A549 (cell line): ENCODE results near the gene BRINP1. TPM values are rescaled to one million over a fixed set of nuclear protein-coding genes. Genes with fewer than 3 reads are reported as not detected.

Source experiments
- ATAC-seq, 2 experiments: fragments of 200-7000 bp in 1 of 2; fragments of >200 bp in 1 of 2; cut with Nextera tagmentation in 1 of 2; cut with Tn5 transposase in 1 of 2; 3 replicates each; pipeline versions ENCODE4 v1.8.0 to v1.9.1; 2018 to 2020; ENCODE audit warnings: mild to moderate bottlenecking in 1 of 2, moderate library complexity in 1 of 2
- CTCF ChIA-PET: fragments of 300-600 bp; sonication (Branson Sonifier 250); formaldehyde crosslinking; extraction: SDS; loops from one replicate; lab custom pipeline; 2021; ENCODE audit warnings: antibody characterized with exemption, inconsistent platforms; lab: Yijun Ruan, JAX
- POLR2A ChIA-PET: fragments of 350-600 bp; formaldehyde crosslinking; extraction: SDS; loops from one replicate; lab custom pipeline; 2021; ENCODE audit warnings: antibody characterized with exemption, inconsistent platforms; lab: Yijun Ruan, JAX
- DNase-seq, 2 experiments: peaks; one replicate each; pipeline versions ENCODE4 v3.0.0 to v3.0.0-alpha.2; 2011 to 2016; ENCODE audit warnings: low read depth in 1 of 2, low spot score in 1 of 2
- FAIRE-seq: peaks from 2 replicates; lab custom pipeline; 2011; peaks lifted over from hg19 to GRCh38; lab: Jason Lieb, UNC
- H3K27ac ChIP-seq, 2 experiments: fragments of >200 bp; sonication (Bioruptor Twin); formaldehyde crosslinking; 3 replicates each; pipeline ENCODE4 v1.5.1; 2016 to 2017
- H3K4me1 ChIP-seq: fragments of >200 bp; sonication (Bioruptor Twin); formaldehyde crosslinking; 3 replicates; pipeline ENCODE4 v1.6.1; 2016
- H3K4me2 ChIP-seq: fragments of >200 bp; sonication (Bioruptor Twin); formaldehyde crosslinking; 3 replicates; pipeline ENCODE4 v1.6.1; 2016
- H3K4me3 ChIP-seq: fragments of >200 bp; sonication (Bioruptor Twin); formaldehyde crosslinking; 3 replicates; pipeline ENCODE4 v1.5.1; 2016
- H3K9me3 ChIP-seq: fragments of >200 bp; sonication (Bioruptor Twin); formaldehyde crosslinking; 3 replicates; pipeline ENCODE4 v1.6.1; 2016
- CHD4 ChIP-seq: fragments of 200-600 bp; sonication (generic); IDR thresholded peaks from 2 replicates; pipeline ENCODE4 v1.6.1; 2016; ENCODE audit warnings: antibody characterized with exemption, mild to moderate bottlenecking, borderline replicate concordance
- FOSB ChIP-seq: fragments of 250-450 bp; sonication (Bioruptor Pico); IDR thresholded peaks from 2 replicates; pipeline ENCODE4 v1.5.0; 2020; ENCODE audit warnings: mild to moderate bottlenecking, moderate library complexity
- FOSL2 ChIP-seq, 2 experiments: fragments of 450-650 bp in 1 of 2; fragments of >200 bp in 1 of 2; sonication (Bioruptor Twin) in 1 of 2; formaldehyde crosslinking; IDR thresholded peaks; 2 replicates each; pipeline versions ENCODE4 v1.5.0 to v1.6.1; 2016 to 2020; ENCODE audit warnings: mild to moderate bottlenecking in 1 of 2, moderate library complexity in 1 of 2
- FOXS1 ChIP-seq: fragments of 250-450 bp; sonication (Bioruptor Pico); IDR thresholded peaks from 2 replicates; pipeline ENCODE4 v1.5.0; 2020; ENCODE audit warnings: mild to moderate bottlenecking, moderate library complexity
- HDAC2 ChIP-seq: fragments of 200-600 bp; sonication (generic); IDR thresholded peaks from 2 replicates; pipeline ENCODE4 v1.6.1; 2016
- HEYL ChIP-seq: fragments of 250-450 bp; sonication (Bioruptor Pico); IDR thresholded peaks from 2 replicates; pipeline ENCODE4 v1.8.0; 2021; ENCODE audit warnings: mild to moderate bottlenecking, moderate library complexity
- MAZ ChIP-seq: fragments of 150-350 bp; IDR thresholded peaks from 2 replicates; pipeline ENCODE4 v1.6.1; 2014; ENCODE audit warnings: antibody characterized with exemption, low read depth, low read length, borderline replicate concordance
- PHF8 ChIP-seq: fragments of 200-600 bp; sonication (generic); IDR thresholded peaks from 2 replicates; pipeline ENCODE4 v1.6.1; 2016; ENCODE audit warnings: low read depth, mild to moderate bottlenecking, antibody characterized with exemption, moderate library complexity, borderline replicate concordance
- RAD21 ChIP-seq, 2 experiments: fragments of >200 bp in 1 of 2; sonication (Bioruptor Twin) in 1 of 2; formaldehyde crosslinking in 1 of 2; IDR thresholded peaks in 1 of 2; conservative IDR thresholded peaks in 1 of 2; 2 replicates in 1 of 2; 3 replicates in 1 of 2; pipeline ENCODE4 v1.6.1; 2012 to 2018; ENCODE audit warnings: inconsistent platforms in 1 of 2
- RNF2 ChIP-seq: fragments of 200-600 bp; sonication (generic); IDR thresholded peaks from 2 replicates; pipeline ENCODE4 v1.6.1; 2016; ENCODE audit warnings: low read depth, mild to moderate bottlenecking, antibody characterized with exemption, moderate library complexity, borderline replicate concordance
- SMC3 ChIP-seq: fragments of >200 bp; sonication (Bioruptor Twin); formaldehyde crosslinking; IDR thresholded peaks from 3 replicates; pipeline ENCODE4 v1.6.1; 2018; ENCODE audit warnings: inconsistent platforms
- TFCP2L1 ChIP-seq: fragments of 250-450 bp; sonication (Bioruptor Pico); IDR thresholded peaks from 2 replicates; pipeline ENCODE4 v1.5.0; 2021; ENCODE audit warnings: mild to moderate bottlenecking
- WGBS: methylation state at CpG from one replicate; pipeline ENCODE4 v1.1.6; 2017; ENCODE audit errors: missing lambda C conversion rate; 5-methylcytosine and 5-hydroxymethylcytosine counted together
- polyA plus RNA-seq, 4 experiments: library from polyadenylated mRNA; depleted of rRNA in 3 of 4; stranded (reverse); fragments of >200 nt; fragmentation: RNase III in 1 of 4; extraction: RNeasy Plus Mini Kit Qiagen cat#74134 plus additional on column Dnase treatment in 1 of 4; gene quantifications; 2 replicates in 3 of 4; 3 replicates in 1 of 4; pipeline ENCODE4 v1.2.3, GENCODE V29; 2011 to 2017
- TF ChIP-seq, protein P1 (sequence below): fragments of >200 bp; sonication (Bioruptor Twin); formaldehyde crosslinking; IDR thresholded peaks from 3 replicates; pipeline ENCODE4 v1.5.1; 2016
- TF ChIP-seq, protein P2 (sequence below): fragments of 250-450 bp; sonication (Bioruptor Pico); IDR thresholded peaks from 2 replicates; pipeline ENCODE4 v1.5.0; 2021; ENCODE audit warnings: mild to moderate bottlenecking, moderate library complexity, borderline replicate concordance
- TF ChIP-seq, protein P3 (sequence below): IDR thresholded peaks from 2 replicates; pipeline ENCODE4 v1.6.1; 2012
- TF ChIP-seq, protein P4 (sequence below): fragments of >200 bp; sonication (Bioruptor Twin); formaldehyde crosslinking; IDR thresholded peaks from 2 replicates; pipeline ENCODE4 v1.6.1; 2016

The BRINP1 gene
- polyA plus RNA-seq, 2 of the 4 experiments (the other 2 are of a cell fraction) = 0.13 to 0.17 TPM

DNA sequence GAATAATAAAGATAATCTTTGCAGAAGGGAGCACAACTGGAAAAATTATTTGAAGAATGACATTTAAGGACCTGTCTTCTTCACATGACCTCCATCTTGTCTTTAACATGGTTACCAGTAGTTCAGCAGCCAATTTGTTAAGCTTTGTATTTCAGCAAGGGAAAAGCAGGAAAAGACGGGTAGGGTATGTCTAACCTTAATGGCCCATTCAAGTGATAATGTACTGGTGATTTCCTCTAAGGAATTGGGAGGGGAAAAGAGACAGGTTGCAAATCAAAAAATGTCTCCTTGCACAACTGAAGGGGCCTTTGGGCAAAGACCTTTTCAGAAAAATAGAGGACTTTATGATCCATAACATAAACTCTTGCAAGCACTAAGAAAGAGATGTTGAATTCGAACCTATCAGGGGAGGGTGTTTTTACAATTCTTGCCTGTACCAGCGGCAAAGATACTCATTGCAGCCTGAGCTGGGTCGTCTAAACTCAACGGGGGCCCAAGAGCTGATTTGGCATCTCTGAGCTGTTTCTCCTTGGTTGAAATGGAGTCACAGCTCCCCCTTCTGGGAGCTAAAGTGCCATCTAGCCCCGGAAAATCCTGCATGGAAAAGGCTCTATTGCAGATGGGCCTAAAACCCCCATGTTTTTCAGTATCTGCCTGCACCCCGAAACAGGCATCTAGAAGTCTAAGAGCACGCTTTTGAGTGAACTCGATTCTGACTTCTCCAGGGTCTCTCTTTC is 3.8 kb downstream of the BRINP1 start:
- H3K4me3 ChIP-seq = no peak overlapping the region
- 1% methylated on average over 9 of the region's 9 CpGs for WGBS
- no peak overlapping the region for H3K4me2 ChIP-seq
- 0 out of 3 replicates have a peak, but pooled peaks cover 3% of the 10 kb centered on the region for H3K9me3 ChIP-seq
- H3K27ac ChIP-seq = no peak overlapping the region
- TF ChIP-seq RAD21 (conservative IDR thresholded peaks at IDR 0.05 in 1 of 2, IDR thresholded peaks at IDR 0.05 in 1 of 2) (peak; percentile 71 to 73), CHD4 (no peak), MAZ (no peak), SMC3 (peak; percentile 59), HEYL (CRISPR knock-in tag) (no peak), FOSL2 (IDR thresholded peaks at IDR 0.05) (no peak), FOSL2 (CRISPR knock-in tag; IDR thresholded peaks at IDR 0.05) (no peak), RNF2 (no peak), FOXS1 (no peak)
- TF ChIP-seq, protein P1, sequence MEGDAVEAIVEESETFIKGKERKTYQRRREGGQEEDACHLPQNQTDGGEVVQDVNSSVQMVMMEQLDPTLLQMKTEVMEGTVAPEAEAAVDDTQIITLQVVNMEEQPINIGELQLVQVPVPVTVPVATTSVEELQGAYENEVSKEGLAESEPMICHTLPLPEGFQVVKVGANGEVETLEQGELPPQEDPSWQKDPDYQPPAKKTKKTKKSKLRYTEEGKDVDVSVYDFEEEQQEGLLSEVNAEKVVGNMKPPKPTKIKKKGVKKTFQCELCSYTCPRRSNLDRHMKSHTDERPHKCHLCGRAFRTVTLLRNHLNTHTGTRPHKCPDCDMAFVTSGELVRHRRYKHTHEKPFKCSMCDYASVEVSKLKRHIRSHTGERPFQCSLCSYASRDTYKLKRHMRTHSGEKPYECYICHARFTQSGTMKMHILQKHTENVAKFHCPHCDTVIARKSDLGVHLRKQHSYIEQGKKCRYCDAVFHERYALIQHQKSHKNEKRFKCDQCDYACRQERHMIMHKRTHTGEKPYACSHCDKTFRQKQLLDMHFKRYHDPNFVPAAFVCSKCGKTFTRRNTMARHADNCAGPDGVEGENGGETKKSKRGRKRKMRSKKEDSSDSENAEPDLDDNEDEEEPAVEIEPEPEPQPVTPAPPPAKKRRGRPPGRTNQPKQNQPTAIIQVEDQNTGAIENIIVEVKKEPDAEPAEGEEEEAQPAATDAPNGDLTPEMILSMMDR = peak; percentile 50; the same call in 2 of the 3 replicates
- TF ChIP-seq, protein P2, sequence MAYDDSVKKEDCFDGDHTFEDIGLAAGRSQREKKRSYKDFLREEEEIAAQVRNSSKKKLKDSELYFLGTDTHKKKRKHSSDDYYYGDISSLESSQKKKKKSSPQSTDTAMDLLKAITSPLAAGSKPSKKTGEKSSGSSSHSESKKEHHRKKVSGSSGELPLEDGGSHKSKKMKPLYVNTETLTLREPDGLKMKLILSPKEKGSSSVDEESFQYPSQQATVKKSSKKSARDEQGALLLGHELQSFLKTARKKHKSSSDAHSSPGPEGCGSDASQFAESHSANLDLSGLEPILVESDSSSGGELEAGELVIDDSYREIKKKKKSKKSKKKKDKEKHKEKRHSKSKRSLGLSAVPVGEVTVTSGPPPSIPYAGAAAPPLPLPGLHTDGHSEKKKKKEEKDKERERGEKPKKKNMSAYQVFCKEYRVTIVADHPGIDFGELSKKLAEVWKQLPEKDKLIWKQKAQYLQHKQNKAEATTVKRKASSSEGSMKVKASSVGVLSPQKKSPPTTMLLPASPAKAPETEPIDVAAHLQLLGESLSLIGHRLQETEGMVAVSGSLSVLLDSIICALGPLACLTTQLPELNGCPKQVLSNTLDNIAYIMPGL = no peak
- CTCF ChIA-PET = interaction anchor here (0.5 to 1.8 kb wide), 9 partner anchors 80 to 1878 kb away, joined by 3 to 6 read pairs (median 3); no protein-coding TSS in a partner anchor
- peak; percentile 53 to 62; a peak in 4 of 6 replicates for ATAC-seq
- peak; percentile 13 to 32 for DNase-seq
- FAIRE-seq = no peak
- H3K4me1 ChIP-seq = no peaks in the 10 kb centered on the region; the same call in 2 of the 3 replicates
- POLR2A ChIA-PET = no interaction called here

DNA sequence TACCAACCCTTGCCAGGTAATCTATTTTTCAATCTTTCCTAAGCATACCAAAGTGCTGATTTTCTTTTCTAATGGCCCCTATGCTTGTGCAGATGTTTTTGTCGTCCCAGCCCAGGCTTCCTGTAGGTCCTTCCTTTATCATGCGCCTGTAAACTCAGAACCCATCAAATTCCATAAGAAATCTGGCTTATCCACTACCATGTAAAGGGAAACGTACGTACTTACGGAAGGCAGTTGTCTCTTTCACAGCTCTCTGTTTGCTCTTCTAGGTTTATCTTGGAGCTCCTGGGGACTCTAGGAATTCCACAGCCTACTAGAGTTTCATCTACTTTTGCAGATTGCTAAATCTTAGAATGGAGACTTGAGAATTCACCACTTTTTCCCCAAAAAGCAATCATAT is 9.0 kb downstream of the BRINP1 start:
- no peak overlapping the region for H3K4me2 ChIP-seq
- H3K4me3 ChIP-seq = no peak overlapping the region
- CTCF ChIA-PET = interaction anchor here (1.5 to 2.2 kb wide), 3 partner anchors 11 to 1190 kb away, joined by 3 to 6 read pairs (median 4); no protein-coding TSS in a partner anchor
- TF ChIP-seq PHF8 (no peak), TFCP2L1 (no peak), HDAC2 (no peak), FOSB (no peak), RAD21 (conservative IDR thresholded peaks at IDR 0.05 in 1 of 2, IDR thresholded peaks at IDR 0.05 in 1 of 2) (no peak)
- TF ChIP-seq, protein P3, sequence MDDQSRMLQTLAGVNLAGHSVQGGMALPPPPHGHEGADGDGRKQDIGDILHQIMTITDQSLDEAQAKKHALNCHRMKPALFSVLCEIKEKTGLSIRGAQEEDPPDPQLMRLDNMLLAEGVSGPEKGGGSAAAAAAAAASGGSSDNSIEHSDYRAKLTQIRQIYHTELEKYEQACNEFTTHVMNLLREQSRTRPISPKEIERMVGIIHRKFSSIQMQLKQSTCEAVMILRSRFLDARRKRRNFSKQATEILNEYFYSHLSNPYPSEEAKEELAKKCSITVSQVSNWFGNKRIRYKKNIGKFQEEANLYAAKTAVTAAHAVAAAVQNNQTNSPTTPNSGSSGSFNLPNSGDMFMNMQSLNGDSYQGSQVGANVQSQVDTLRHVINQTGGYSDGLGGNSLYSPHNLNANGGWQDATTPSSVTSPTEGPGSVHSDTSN = no peak
- TF ChIP-seq, protein P4, sequence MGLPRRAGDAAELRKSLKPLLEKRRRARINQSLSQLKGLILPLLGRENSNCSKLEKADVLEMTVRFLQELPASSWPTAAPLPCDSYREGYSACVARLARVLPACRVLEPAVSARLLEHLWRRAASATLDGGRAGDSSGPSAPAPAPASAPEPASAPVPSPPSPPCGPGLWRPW = no peak
- ATAC-seq = no peak
- POLR2A ChIA-PET = no interaction called here
- H3K27ac ChIP-seq = no peak overlapping the region
- no peak for DNase-seq
- 59% methylated on average over 5 of the region's 5 CpGs for WGBS
- FAIRE-seq = no peak
- no peaks in the 10 kb centered on the region for H3K4me1 ChIP-seq
- no peaks in the 10 kb centered on the region for H3K9me3 ChIP-seq
